ENCODE measurements around the gene SMYD3. TPM values are rescaled to one million over a fixed set of nuclear protein-coding genes. Genes with fewer than 3 reads are reported as not detected.

SMYD3 gene
- total RNA-seq, 4 donors from 2014 or later = 10.5 to 36.4 (median 22.5) TPM

DNA sequence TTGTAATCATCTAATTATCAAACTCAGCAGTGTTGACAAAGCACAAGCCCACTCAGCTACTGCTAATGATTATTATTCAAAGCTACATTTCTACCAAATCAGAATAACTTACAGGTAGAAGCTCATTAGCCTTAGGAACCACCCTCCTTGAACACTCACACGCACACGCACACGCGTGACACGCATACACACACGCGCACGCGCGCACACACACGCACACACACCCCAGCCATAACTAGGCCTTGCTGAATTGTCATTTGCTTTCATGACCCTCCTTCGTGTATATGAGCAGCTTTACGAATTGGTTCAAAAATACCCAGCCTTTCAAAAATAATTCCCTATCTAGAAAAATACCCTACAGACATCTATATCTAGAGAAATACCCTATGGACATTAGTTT, 195.6 kb downstream of the SMYD3 start:
- Histone ChIP-seq H3K27me3 (no peaks in the 10 kb centered on the region), H3K36me3 (no peaks in the 10 kb centered on the region), H3K4me1 (no peaks in the 10 kb centered on the region), H3K27ac (no peak overlapping the region), H3K4me3 (no peak overlapping the region), H3K9me3 (no peaks in the 10 kb centered on the region)
- no peak for TF ChIP-seq POLR2A (IDR thresholded peaks at IDR 0.05)
- TF ChIP-seq, protein P1, sequence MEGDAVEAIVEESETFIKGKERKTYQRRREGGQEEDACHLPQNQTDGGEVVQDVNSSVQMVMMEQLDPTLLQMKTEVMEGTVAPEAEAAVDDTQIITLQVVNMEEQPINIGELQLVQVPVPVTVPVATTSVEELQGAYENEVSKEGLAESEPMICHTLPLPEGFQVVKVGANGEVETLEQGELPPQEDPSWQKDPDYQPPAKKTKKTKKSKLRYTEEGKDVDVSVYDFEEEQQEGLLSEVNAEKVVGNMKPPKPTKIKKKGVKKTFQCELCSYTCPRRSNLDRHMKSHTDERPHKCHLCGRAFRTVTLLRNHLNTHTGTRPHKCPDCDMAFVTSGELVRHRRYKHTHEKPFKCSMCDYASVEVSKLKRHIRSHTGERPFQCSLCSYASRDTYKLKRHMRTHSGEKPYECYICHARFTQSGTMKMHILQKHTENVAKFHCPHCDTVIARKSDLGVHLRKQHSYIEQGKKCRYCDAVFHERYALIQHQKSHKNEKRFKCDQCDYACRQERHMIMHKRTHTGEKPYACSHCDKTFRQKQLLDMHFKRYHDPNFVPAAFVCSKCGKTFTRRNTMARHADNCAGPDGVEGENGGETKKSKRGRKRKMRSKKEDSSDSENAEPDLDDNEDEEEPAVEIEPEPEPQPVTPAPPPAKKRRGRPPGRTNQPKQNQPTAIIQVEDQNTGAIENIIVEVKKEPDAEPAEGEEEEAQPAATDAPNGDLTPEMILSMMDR (IDR thresholded peaks at IDR 0.05) = no peak
- no peak for DNase-seq
- intact Hi-C loops (cut with DNase I; ENCODE audit: low total_unique reads) = no loop called here

DNA sequence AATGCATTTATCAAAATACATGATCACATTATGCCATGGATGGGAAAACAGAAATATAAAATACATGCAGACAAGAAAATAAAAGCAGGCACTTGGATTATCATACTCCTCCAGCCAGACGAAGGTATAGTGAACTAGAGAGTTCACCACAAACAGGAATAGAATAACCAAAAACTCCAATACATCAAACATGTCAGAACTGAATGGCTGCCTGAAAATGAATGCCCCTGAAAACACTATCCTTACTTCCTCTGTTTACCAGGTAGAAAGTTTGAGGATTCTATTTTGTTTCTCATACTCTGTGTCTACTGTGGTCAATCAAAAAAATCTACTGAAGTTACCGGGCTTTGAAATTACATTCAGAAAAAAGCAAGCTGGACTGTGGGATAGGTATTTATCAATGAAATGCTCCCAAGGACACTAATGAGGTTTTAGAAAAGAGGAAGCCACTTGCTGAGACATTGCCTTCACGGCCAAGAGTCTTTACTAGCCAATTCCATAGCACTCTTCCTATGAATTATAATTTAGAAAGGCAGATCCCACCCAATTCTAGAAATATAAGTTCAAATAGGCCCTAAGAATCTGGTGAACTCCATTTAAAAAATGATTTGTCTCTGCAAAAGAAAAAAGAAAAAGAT, 197.7 kb downstream of the SMYD3 start:
- H3K27ac ChIP-seq = no peak overlapping the region
- intact Hi-C loops (cut with DNase I; ENCODE audit: low total_unique reads) = no loop called here
- H3K36me3 ChIP-seq = no peaks in the 10 kb centered on the region
- H3K4me1 ChIP-seq = no peaks in the 10 kb centered on the region
- no peaks in the 10 kb centered on the region for H3K9me3 ChIP-seq
- no peak for TF ChIP-seq POLR2A (IDR thresholded peaks at IDR 0.05)
- TF ChIP-seq, protein P1 (IDR thresholded peaks at IDR 0.05) = no peak
- H3K4me3 ChIP-seq = no peak overlapping the region
- no peak for DNase-seq
- no peaks in the 10 kb centered on the region for H3K27me3 ChIP-seq

- DNase-seq = no peak
- no peaks in the 10 kb centered on the region for H3K4me1 ChIP-seq
- intact Hi-C loops (cut with DNase I; ENCODE audit: low total_unique reads) = no loop called here
These were observed 198.5 kb downstream of the SMYD3 start for GRCh38 chr1:246308533-246309075.

DNA sequence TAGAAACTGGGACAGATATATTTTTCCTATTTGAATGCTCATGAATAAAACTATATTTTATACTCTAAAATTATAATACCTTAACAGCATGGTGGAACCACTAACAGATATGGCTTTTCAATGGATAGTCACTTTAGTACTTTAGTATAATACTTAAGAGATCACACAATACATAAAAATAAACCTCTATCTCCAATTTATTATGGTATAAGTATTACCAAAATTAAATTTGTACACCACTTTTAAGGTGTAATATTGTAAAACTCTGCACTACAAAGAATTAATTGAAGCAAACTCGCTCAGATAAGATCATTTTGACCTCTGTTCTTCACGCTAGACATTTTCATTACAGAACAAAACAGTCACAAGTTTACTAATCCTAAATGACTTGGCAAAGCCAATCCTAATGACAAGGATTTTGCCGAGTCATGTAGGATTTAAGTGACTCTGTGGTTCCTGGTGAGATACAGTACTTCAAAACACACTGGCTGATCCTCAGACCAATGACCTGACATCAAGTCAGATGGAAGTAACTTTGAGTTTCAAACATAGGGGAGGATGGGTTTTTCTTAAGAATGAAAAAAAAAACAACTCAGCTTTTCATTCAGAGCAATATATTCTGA, 200.6 kb downstream of the SMYD3 start:
- Histone ChIP-seq H3K4me1 (no peaks in the 10 kb centered on the region), H3K36me3 (no peaks in the 10 kb centered on the region), H3K27me3 (no peaks in the 10 kb centered on the region), H3K27ac (no peak overlapping the region), H3K9me3 (no peaks in the 10 kb centered on the region), H3K4me3 (no peak overlapping the region)
- TF ChIP-seq, protein P1 (IDR thresholded peaks at IDR 0.05) = no peak
- no peak for TF ChIP-seq POLR2A (IDR thresholded peaks at IDR 0.05)
- intact Hi-C loops (cut with DNase I; ENCODE audit: low total_unique reads) = no loop called here
- DNase-seq = no peak

More at GRCh38 chr1:246308533-246309075, 198.5 kb downstream of the SMYD3 start:
- H3K9me3 ChIP-seq = no peaks in the 10 kb centered on the region
- H3K27me3 ChIP-seq = no peaks in the 10 kb centered on the region
- no peaks in the 10 kb centered on the region for H3K36me3 ChIP-seq
- H3K4me3 ChIP-seq = no peak overlapping the region
- no peak for TF ChIP-seq POLR2A (IDR thresholded peaks at IDR 0.05)
- TF ChIP-seq, protein P1 (IDR thresholded peaks at IDR 0.05) = no peak
- H3K27ac ChIP-seq = no peak overlapping the region
